Activated T-cell treated with anti-CD3 and anti-CD28 coated beads for 24 hours (primary cell): ENCODE data around the gene UBN1.

Experiments used
- DNase-seq: peaks from one replicate; pipeline ENCODE4 v3.0.0-alpha.2; 2020; ENCODE audit warnings: low read depth

The UBN1 gene

DNA sequence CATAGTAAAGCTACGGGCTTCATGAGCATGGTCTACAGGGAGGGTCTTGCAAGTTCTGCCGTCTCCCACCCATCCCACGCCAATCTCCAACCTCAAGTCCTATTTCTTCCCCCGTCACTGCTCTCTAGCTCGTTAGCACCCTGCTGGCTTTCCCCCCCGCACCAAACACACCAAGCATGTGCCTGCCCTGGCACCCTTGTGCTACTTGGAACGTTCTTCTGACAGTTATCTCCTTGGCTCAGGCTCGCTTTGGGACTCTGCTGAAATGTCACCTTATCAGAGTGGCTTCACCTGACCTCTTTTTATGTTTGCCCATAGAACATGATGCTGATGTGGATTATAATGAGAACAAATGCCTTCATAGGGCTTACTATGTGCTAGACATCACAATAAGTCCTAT, 22.1 kb upstream of the UBN1 start:
- no peak for DNase-seq

DNA sequence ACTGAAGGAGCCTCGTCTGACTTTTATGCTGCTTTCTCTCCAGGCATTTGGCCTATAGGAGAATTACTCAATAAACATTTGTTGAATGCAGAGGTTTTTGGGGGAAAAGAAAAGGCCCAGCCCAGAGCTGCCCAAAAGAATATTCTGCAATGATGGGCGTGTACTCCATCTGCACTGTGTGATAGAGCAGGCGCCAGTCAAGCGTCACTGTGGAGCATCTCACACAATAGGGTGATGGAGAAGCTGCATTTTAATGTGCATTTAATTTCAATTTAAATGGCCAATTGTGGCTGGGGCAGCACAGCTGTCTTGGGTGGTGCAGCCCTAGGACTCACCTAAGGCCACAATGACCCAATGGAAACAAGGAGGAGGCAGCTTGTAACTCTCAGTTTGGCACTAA, 20.8 kb upstream of the UBN1 start:
- no peak for DNase-seq

DNA sequence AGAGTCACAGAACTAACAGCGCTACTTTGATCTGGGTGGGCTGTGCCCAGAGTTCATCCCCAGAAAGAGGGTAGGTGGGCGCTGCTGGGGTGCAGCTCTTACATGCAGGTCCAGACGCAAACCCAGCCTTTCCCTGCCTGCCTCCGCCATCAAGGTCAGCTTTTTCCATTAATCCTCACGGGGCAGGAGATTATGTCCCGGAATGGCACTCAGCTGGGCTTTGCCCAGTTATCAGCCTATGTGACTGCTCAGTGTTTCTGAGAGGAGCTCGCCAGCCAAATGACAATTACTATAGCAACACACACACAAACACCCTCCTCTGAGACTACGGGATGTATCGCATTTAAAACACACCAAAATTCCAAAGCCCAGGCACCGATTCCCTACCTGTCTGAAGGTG, 20.3 kb upstream of the UBN1 start:
- no peak for DNase-seq

DNA sequence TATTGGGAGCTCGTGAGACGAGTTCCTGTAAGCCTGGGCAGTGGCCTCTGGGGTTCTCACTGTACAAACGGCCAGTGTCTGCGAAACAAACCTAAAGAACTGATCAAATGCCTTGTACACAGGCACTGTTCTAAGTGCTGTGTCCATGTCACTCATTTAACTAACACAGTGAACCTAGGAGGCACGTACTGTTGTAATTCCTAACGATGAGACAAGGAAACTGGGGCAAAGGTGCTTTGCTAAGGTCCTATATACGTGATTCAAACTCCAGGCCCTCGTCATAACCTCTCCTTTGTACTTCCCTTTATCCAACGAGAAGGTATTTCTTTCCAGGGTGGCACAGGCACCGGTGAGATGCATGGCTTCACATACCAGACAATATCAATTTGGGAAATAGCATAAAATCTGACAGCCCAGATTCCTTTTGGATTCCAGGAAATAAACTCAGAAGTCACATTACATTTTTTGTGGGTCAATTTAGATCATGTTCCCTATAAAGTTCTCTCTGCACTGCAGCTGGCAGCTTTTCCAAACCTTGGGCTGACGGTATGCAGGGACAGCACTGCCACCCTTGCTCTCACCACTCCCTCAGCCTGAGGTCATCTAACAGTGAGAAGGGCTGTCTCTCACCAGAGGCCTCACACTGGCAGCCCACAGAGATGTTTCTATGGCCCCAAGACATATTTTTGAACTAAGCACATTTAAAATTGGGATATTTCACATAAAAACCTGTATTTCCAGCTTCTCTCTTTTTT, 18.5 kb upstream of the UBN1 start:
- no peak for DNase-seq

DNA sequence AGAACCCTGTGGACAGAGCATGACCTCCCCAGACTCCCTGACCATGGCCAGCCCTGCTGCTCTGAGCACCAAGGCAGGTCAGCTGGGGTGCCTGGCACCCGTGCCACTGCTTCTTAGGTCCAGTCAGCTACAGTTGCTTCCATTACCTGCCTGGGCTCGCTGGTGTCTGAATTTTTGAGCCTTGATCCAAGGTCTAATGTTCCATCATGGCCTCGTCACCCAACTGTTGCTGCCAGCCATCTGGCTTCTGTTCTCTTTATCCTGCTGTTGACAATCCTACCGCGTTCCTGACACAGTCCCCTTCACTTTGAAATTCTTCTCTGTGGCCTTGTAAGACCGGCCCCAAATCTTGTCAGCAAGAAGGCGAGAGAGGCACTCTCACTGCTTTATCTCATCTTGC, 16.9 kb upstream of the UBN1 start:
- no peak for DNase-seq

DNA sequence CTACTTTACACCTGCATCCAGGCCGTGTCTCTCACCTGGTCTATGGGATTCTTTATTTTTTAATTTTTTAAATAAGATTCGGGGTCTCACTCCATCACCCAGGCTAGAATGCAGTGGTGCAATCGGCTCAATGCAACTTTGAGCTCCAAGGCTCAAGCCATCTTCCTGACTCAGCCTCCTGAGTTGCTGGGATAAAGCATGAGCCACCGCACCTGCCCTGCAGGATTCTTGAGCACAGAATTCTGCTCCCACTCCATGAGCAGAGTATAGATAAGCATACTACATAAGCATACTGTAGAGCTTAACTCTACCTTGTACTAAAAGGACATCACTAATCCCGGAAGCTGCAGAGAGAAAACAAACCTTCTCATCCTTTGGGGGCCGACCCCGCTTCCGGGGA, 15.7 kb upstream of the UBN1 start:
- no peak for DNase-seq

DNA sequence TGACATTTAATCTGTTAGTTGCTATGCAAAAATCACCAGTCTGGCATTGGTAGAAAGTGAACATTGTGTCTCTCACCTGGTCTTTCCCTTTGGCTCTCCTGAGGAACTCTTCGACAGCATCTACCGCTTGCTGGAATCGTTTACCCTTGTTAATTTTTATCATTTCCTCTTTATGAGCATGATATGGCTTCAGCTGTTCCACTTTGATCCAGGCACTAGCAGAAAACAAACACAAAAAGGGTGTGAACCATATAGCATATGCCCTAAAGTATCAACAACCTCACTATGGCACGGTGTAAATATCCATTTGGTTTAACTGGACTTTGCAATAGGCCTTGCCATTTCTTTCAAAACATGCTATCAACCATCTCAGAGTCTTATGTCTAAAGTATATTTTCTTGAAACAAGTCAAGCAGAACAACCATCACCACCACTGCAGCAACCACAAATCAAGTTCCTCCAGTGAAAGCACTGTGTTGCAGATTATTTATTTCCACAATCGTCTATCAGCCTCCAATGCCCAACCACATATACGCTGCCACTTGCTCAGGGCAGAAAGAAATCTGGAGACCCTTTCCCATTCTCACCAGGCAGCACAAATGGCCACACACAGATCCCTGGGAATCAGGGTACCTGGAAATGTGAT, 14.5 kb upstream of the UBN1 start:
- DNase-seq: no peak

DNA sequence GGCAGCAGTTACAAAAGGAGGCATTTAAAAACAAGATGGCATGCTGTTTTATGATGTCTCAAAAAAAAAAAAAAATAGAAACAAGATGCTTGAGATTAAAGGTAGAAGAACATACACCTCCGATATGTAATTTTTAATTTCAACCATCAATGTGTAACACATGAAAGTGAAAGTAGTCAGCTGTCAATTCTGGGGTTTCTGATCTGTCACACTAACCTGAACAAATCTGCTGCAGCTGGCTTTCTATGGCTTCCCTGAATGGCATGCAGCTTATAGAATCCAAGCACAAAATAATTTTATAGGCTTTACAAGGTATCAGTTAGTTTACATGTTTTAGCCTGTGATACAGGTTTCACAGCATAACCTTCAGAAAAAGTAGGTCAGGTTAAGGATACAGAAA, 13.7 kb upstream of the UBN1 start:
- DNase-seq: no peak

DNA sequence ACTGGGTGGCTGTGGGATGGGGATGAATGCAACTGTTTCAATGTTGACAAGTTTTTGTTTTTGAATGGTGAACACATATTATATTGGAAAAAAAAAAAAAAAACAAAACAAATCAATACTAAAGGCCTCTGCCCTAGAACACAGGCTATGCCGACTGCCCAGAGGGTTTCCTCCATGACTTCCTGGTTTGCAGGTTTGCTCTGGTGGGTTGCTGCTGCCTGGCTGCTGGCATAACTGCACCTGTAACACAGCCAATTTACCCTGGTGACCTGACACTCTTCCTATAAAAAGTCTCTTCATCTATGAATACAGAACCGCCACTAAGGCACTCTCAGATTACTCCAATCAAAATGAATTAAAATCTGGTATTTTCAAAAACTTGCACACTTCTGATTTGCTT, 10.6 kb upstream of the UBN1 start:
- DNase-seq: no peak

DNA sequence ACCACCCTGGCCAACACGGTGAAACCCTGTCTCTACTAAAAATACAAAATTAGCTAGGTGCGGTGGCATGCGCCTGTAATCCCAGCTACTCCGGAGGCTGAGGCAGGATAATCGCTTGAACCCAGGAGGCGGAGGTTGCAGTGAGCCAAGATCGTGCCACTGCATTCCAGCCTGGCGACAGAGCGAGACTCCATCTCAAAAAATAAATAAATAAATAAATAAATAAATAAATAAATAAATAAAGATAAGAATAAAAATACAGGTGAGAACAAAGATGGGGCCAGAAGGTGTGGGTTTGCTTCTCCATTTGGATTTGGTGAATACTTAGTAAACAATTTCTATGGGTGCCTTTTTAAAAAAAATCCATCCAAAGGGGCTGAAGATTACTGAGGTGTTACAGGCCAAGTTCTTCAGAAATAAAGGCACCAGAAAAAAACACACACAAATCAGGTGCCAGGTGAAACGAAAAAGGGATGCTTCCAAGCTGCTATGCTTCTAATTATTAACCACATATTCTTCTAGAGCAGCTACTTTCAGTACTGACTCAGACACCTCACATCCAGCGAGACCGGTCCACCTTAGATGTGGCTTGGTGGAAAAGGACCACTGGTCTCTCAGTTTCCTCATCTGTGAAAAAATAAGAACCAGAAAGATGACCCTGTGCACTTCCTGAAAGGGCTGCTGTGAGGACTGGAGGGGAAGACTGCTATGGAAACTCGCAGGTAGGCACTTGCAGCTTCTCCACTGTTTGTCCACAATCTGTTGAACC, 9.4 kb upstream of the UBN1 start:
- no peak for DNase-seq

DNA sequence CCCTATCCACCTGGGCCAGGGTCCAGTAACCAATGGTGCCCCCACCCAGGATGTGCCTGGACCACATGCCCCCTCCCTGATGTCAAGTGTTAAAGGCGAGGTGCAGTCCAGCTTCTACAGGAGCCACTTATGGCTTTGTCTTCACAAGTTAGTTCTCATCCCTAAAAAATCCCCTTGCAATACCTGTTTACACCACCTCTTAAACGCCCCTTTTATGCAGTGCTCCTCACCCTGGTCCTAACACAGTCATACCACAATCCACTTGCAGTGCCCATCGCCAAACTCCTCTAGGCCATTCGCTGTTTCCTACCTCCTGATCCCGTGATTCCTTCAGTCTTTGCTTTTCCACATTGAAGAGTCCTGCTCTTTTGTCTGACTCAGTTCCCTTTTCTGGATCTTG, 7.3 kb upstream of the UBN1 start:
- DNase-seq: no peak

DNA sequence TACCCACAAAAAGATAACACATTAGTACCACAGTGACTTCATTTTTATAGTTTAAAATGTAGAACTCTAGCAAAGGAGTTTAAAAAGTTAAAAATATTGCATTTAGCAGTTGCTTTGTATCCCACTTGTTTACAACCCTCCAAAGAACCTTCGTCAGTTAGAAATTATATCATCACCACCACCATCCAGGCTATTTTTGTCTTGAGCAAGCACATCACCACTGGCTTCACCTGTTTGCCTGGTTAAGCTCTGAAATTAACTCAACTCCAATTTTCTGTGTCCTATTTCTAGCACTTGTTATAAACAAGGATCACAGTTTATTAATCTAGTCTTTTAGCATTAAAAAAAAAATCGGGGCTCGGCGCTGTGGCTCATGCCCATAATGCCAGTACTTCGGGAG, 6.3 kb upstream of the UBN1 start:
- DNase-seq: no peak

DNA sequence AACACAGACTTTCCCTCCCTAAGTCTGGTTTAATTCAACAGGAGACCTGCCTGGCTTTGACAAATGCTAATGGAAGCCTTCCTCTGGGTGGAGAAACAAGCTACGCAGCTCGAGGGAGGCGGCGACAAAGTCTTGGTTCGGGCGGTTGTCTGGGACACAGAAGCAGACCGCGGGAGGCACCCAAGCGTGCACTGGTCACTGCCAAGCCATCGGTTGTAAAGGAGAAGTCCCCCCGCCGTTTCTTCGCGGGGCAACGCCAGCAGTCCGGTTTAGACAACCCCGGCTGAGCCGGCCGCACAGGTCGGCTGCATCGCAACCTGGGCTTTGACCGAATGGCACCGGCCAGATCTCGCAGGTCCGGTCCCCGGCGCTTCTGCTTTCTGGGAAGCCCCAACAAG, 779 bp upstream of the UBN1 start:
- DNase-seq: no peak

DNA sequence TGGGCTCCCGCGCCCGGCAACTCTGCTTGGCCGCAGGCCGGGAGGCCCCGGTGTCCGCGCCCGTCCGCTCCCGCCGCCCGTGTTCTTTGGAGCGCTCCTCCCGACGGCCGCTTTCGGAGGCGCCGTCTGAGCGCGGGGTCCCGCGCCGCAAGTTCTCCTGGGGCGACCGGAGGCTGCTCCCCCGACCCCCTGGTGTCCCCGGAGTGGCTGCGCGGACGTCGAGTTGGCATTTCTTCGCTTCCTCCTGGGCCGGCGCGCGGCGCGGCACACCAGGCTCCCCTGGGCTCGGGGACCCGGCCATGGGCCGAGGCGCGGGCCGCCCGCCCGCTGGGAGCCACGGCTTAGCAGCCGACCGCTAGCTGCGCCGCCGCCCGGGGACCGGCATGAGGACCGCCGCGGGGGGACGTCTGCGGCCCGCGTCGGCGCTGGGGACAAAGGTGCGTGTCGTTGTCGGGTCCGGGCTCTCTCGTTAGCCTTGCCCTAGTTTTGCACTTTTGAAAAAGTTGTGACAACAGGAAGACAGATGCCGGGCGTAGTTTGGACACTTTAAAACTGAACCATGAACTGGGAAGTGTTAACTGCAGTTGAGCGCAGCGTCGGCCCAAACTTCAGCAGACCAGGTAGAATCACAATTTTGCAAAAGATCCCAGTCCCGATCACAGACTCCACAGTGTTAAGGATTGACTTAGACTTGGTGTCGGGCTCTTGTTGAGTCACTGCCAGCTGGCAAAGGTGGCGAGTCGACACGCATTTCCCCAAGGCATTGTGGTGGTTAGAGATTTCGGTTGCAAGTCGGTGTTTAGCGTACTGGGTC, 700 bp downstream of the UBN1 start:
- peak; percentile 24 for DNase-seq

DNA sequence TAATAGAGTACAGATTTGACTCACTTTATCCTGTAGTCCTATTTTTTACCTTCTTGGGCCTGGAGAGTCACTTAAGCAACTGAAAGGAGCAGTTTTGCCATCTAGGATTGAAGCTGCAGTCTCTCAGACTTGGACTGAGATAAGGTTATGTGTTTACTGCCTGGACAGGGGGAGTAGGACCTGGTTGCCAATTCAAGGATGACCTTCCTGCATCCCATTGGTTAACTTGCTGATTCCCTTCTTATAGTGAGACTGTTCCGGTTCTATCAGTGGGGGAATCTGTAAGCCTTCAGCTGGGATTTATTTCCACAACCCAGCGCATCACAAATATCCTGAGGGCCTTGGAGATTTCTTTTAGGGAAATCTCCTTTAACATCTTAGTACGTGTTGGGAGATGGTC, 2.9 kb downstream of the UBN1 start:
- no peak for DNase-seq

DNA sequence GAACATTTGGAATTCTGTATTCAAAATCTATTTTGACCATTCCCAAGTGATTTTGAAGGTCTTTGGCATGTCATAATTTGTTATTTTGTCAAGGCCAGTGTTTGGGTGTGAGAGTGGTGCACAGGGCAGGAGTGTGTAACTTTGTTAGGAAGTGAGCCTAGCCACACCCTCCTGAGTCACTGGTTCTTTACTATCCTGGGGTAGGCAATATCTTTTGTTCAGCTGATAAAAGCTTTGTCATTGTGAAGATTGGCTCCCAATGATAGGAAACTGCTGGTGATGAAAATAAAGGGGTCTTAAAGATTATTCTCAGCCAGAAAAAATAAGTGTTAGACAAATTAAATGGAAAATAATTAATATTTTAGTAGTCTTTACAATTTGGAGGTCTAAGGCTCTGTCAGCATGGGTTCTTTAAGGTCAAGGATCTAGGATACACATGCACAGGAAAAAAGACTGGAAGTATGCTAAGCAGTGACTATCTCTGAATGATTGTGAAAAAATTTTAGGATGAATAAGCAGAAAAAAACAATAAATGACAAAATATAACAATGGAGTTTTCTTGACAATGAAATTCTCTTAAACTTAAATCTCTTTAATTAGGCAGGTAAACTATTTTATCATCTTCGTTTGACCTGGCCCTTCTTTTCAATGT, 5.1 kb downstream of the UBN1 start:
- DNase-seq: no peak

DNA sequence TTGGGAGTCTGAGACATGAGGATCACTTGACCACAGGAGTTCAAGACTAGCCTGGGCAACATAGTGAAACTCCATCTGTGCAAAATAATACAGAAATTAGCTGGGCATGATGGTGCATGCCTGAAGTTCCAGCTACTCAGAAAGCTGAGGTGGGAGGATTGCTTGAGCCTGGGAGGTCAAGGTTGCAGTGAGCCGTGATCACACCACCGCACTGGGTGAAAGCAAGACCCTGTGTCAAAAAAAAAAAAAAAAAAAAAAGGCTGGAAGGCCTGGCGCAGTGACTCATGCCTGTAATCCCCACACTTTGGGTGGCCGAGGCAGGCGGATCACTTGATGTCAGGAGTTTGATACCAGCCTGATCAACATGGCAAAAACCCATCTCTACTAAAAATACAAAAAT, 8.1 kb downstream of the UBN1 start:
- DNase-seq: no peak

DNA sequence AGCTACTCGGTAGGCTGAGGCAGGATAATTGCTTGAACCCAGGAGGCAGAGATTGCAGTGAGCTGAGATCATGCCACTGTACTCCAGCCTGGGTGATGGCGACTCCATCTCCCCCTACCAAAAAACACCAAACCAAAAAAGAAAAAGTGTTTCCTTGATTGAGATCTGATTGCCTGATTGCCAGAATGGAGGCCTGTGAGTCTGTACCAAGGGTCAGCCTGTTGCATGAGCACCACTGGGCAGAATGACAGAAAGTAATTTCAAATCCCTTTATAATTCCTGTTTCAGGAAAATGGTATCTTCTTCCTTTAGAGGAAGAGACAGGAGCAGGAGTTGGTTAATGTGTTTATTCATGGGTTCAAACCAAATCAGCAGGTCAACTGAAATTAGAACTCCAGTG, 8.5 kb downstream of the UBN1 start:
- no peak for DNase-seq

DNA sequence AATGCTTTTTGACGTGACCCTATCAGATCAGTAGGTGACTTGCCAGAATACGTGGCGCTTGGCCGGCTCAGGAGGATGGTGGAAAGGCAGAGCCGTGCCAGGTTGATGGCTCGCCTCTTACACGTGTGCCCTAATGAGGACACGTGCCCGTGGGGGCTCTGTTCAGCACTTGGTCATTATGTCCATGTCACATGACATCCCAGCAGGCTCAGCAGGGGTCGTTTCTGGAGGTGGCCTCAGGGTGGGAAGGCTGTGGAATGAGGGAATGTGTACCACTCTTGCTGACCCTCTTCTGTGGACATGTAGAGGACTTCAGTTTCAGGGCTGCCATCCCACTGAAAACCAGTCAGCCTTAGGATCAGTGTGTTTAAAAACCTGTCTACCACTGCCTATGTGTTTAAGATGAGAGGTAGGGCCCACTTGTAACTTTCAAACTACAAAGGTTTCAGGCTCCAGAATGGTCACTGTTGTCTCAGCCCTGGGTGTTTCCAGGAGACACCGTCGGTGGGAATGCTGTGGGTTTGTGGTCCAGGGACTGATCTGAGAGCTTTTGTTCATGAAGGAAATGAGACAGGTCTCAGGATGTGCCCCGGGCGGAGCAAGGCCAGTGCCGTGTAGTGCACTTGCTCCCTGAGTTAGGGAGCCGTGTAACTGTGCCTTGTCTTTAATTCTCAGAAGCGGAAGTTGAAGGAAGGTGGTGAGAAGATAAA, 12.1 kb downstream of the UBN1 start:
- no peak for DNase-seq

DNA sequence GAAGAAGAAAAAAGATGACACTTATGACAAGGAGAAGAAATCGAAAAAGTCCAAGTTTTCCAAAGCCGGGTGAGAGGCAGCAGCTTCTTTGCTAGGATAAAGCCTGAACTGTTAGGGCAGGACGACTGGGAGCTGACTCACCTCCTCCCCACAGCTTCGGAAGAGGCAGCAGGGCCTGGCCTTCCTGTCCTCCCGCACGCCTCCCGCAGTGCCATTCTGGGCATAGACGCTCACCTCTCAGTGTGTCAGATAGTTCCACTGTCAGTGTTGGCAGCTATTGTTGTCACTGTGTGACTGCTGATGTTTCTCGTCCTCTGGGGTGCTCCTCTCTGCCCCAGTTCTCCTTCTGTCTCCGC, 12.6 kb downstream of the UBN1 start:
- no peak for DNase-seq

DNA sequence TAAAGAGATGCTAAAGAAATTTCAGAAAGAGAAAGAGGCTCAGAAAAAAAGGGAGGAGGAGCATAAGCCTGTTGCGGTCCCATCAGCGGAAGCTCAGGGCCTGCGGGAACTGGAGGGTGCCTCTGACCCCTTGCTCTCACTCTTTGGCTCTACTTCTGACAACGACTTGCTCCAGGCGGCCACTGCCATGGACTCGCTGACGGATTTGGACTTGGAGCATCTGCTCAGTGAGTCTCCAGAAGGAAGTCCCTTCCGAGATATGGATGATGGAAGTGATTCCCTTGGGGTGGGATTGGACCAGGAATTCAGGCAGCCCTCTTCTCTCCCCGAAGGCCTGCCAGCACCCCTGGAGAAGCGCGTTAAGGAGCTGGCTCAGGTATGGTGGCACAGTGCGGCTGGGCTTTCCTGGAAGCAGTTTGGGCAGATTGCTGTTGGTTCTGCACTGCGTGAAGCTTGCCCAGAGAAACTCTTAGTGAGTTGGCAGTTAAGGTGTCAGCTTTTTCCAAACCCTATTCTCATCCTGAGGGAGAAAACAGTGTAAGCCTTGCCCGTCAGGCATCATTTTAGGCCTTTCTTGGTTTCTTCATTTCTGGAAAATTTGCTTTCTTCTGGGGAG, 13.6 kb downstream of the UBN1 start:
- no peak for DNase-seq
